GM12865 (cell line): ENCODE data around the gene TSNAXIP1.
A peak's percentile ranks its signal among the peaks of the same experiment; 100 is the strongest.

Experiments
- DNase-seq: peaks from one replicate; pipeline ENCODE4 v3.0.0; 2010; ENCODE audit warnings: low read depth
- H3K4me3 ChIP-seq: 2 replicates; pipeline ENCODE4 v1.5.1; 2011; ENCODE audit warnings: mild to moderate bottlenecking, low read depth, low read length, control low read depth
- CTCF ChIP-seq: IDR thresholded peaks from 2 replicates; pipeline ENCODE4 v1.5.1; 2011; ENCODE audit warnings: low read length, control low read depth, low read depth, inconsistent platforms; ENCODE audit not compliant: insufficient read depth; ENCODE audit errors: missing control alignments

The TSNAXIP1 gene

GRCh38 chr16:67847064-67847861, 40.6 kb downstream of the TSNAXIP1 start, which contains the start of gene CENPT:
TSS of gene CENPT (minus strand) at chr16:67847693. CDS start at chr16:67833859, 13,834 bp downstream.
- peak; percentile 22 for DNase-seq
- TF ChIP-seq CTCF = no peak
- H3K4me3 ChIP-seq = peak within 1 kb of the TSS; percentile 67

GRCh38 chr16:67848118-67848517, 41.4 kb downstream of the TSNAXIP1 start:
- H3K4me3 ChIP-seq = peak overlapping the region; percentile 67
- DNase-seq = no peak
- TF ChIP-seq CTCF = no peak

DNA sequence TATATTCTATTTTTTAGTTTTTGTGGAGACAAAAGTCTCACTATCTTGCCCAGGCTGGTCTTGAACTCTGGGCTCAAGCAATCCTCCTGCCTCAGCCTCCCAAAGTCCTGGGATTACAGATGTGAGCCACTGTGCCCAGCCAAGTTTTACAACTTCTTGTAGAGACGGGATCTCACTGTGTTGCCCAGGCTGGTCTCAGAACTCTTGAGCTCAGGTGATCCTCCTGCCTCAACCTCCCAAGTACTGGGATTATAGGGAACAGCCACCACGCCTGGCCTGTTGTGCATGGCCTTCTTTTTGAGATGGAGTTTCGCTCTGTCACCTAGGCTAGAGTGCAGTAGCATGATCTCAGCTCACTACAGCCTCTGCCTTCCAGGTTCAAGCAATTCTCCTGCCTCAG, 47.0 kb downstream of the TSNAXIP1 start:
- no peak for DNase-seq
- no peak overlapping the region for H3K4me3 ChIP-seq
- TF ChIP-seq CTCF = no peak

GRCh38 chr16:67855789-67856188, 49.1 kb downstream of the TSNAXIP1 start:
- no peak for DNase-seq
- TF ChIP-seq CTCF = no peak
- no peak overlapping the region for H3K4me3 ChIP-seq

DNA sequence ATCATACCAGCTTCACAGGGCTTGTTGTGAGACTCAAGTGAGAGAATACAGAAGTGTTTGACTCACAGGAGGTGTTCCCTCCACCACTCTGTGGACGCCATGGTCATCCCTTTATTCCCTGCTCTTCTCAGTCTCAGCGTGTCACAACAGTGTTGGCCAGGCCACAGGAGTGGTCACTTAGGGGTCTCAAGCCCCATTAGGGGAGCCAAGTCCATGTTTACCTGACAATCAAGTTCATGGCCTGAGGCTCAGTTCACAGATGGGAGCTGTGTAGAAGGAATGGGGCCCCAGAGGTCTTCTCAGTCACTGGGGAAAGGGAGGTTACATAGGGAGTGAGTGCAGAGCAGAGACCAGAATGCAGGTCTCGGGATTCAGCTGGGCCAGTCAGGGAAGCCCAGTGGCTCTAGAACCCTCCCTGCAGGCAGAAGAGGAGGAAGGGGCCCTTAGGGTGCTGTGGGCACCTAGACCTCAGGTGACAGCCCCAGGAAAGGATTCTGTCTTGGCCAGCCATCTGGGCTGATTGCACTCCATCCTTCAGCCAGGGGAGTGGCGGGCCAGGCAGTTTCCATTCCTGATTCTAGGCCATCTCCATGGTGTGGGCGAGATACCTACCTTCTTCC, 50.3 kb downstream of the TSNAXIP1 start:
- TF ChIP-seq CTCF = no peak

DNA sequence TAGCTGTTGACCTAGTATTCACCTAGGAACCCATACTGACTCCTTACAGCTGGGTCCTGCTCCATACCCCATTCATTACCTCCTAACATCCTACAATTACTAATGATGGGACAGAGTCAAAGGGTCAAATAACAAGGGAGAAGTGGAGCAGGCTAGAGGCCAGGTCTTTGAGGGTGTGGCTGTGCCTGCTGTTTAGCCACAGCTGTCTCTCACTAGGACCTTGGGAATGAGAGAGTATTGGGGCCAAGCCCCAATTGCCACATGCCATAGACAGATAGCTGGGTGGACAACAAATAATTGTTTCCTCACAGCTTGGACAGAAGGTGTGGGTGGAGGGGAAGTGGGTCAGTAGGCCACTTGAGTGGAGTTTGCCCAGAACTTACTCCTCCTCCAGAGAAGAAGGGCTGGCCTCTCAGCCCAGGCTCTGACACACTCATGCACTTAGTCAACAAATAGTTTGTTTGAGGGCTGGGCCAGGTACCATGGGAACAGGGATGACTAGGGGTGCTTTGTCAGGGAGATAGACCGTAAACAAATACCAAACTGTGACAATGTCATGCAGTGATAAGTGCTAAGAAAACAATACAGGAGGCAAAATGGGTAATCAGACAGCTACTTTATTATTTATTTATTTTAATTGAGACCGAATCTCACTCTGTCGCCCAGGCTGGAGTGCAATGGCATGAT, 51.0 kb downstream of the TSNAXIP1 start:
- no peak for TF ChIP-seq CTCF
- H3K4me3 ChIP-seq = no peak overlapping the region
- DNase-seq = no peak

More for the DNA sequence above, 50.3 kb downstream of the TSNAXIP1 start:
- DNase-seq = no peak
- H3K4me3 ChIP-seq = no peak overlapping the region
